Suprapubic skin (tissue), 4 donors: Measurements from ENCODE around the gene FAM131C.

Experiments
- EP300 ChIP-seq: sonication (generic); formaldehyde crosslinking; IDR thresholded peaks from one replicate; pipeline ENCODE4 v1.6.1; 2017; ENCODE audit warnings: antibody characterized with exemption
- POLR2A ChIP-seq, 2 donors: fragments of 450-650 bp; IDR thresholded peaks; one replicate each; pipeline ENCODE4 v1.6.1; 2017; ENCODE audit warnings: antibody characterized with exemption in 2 of 2, mild to moderate bottlenecking in 2 of 2, moderate library complexity in 2 of 2
- POLR2AphosphoS5 ChIP-seq, 3 donors: sonication (generic); formaldehyde crosslinking; IDR thresholded peaks; one replicate each; pipeline ENCODE4 v1.6.1; 2017; ENCODE audit warnings: antibody characterized with exemption in 3 of 3
- TF ChIP-seq, protein P1 (sequence below), 2 donors: fragments of 200-600 bp in 1 of 2; fragments of 450-650 bp in 1 of 2; sonication (generic) in 1 of 2; IDR thresholded peaks; one replicate each; pipeline ENCODE4 v1.5.1; 2016 to 2019; ENCODE audit warnings: antibody characterized with exemption in 2 of 2, mild to moderate bottlenecking in 1 of 2, moderate library complexity in 1 of 2

GRCh38 chr1:16065269-16065576 is 8.2 kb downstream of the FAM131C start:
- TF ChIP-seq POLR2AphosphoS5 (IDR thresholded peaks at IDR 0.05): no peak
- TF ChIP-seq, protein P1, sequence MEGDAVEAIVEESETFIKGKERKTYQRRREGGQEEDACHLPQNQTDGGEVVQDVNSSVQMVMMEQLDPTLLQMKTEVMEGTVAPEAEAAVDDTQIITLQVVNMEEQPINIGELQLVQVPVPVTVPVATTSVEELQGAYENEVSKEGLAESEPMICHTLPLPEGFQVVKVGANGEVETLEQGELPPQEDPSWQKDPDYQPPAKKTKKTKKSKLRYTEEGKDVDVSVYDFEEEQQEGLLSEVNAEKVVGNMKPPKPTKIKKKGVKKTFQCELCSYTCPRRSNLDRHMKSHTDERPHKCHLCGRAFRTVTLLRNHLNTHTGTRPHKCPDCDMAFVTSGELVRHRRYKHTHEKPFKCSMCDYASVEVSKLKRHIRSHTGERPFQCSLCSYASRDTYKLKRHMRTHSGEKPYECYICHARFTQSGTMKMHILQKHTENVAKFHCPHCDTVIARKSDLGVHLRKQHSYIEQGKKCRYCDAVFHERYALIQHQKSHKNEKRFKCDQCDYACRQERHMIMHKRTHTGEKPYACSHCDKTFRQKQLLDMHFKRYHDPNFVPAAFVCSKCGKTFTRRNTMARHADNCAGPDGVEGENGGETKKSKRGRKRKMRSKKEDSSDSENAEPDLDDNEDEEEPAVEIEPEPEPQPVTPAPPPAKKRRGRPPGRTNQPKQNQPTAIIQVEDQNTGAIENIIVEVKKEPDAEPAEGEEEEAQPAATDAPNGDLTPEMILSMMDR (IDR thresholded peaks at IDR 0.05): no peak
- no peak for TF ChIP-seq POLR2A (IDR thresholded peaks at IDR 0.05)
- no peak for TF ChIP-seq EP300
